ENCODE data around the gene EMC6.
A peak's percentile ranks its signal among the peaks of the same experiment; 100 is the strongest.

The EMC6 gene

GRCh38 chr17:3679531-3680126 lies 11.0 kb downstream of the EMC6 start:
- no peak for TF ChIP-seq CTCF (IDR thresholded peaks at IDR 0.05)

GRCh38 chr17:3681057-3681456 lies 12.4 kb downstream of the EMC6 start:
- TF ChIP-seq CTCF (IDR thresholded peaks at IDR 0.05), result no peak

GRCh38 chr17:3681565-3681964 lies 13.0 kb downstream of the EMC6 start:
- no peak for TF ChIP-seq CTCF (IDR thresholded peaks at IDR 0.05)

- no peak for TF ChIP-seq CTCF (IDR thresholded peaks at IDR 0.05)
Observed at GRCh38 chr17:3682033-3682432, 13.4 kb downstream of the EMC6 start.

GRCh38 chr17:3683054-3683511 lies 14.5 kb downstream of the EMC6 start:
- TF ChIP-seq CTCF (IDR thresholded peaks at IDR 0.05), result peak; percentile 98

- TF ChIP-seq CTCF (IDR thresholded peaks at IDR 0.05), result no peak
Observed at GRCh38 chr17:3685174-3685573, 16.6 kb downstream of the EMC6 start.

GRCh38 chr17:3688027-3688553 lies 19.5 kb downstream of the EMC6 start:
- TF ChIP-seq CTCF (IDR thresholded peaks at IDR 0.05), result no peak

GRCh38 chr17:3688852-3689261 lies 20.2 kb downstream of the EMC6 start:
- no peak for TF ChIP-seq CTCF (IDR thresholded peaks at IDR 0.05)

Measured in LNCAP (cell line).